Adrenal gland (tissue), 12 donors: ENCODE results near the gene CCPG1. TPM values are rescaled to one million over a fixed set of nuclear protein-coding genes. Genes with fewer than 3 reads are reported as not detected.

Experiments used
- DNase-seq, 7 donors: peaks; one replicate each; pipeline ENCODE4 v3.0.0-alpha.2; 2019 to 2020
- H3K27ac ChIP-seq, 5 donors: fragments of 200-600 bp; sonication (generic) in 4 of 5; 1 replicate in 3 of 5; 2 replicates in 2 of 5; pipeline versions ENCODE4 v1.5.1 to v1.8.0; 2016 to 2020; ENCODE audit warnings: mild to moderate bottlenecking in 1 of 5
- H3K27me3 ChIP-seq: fragments of 200-600 bp; 2 replicates; pipeline ENCODE4 v1.8.0; 2021
- H3K36me3 ChIP-seq, 2 donors: fragments of 200-600 bp; replicated peaks in 1 of 2; 1 replicate in 1 of 2; 2 replicates in 1 of 2; pipeline versions ENCODE4 v1.5.1 to v1.8.0; 2018 to 2022
- H3K4me1 ChIP-seq, 2 donors: fragments of 200-600 bp; replicated peaks in 1 of 2; 1 replicate in 1 of 2; 2 replicates in 1 of 2; pipeline versions ENCODE4 v1.5.1 to v1.8.0; 2018 to 2021
- H3K4me3 ChIP-seq, 4 donors: fragments of 200-600 bp; sonication (generic) in 3 of 4; one replicate each; pipeline ENCODE4 v1.5.1; 2016 to 2018
- H3K9me3 ChIP-seq, 3 donors: fragments of 200-600 bp; sonication (generic) in 1 of 3; replicated peaks in 1 of 3; 1 replicate in 2 of 3; 2 replicates in 1 of 3; pipeline versions ENCODE4 v1.5.1 to v1.8.0; 2016 to 2021
- POLR2A ChIP-seq, 2 donors: fragments of 450-650 bp; IDR thresholded peaks; one replicate each; pipeline ENCODE4 v1.6.1; 2017; ENCODE audit warnings: antibody characterized with exemption in 2 of 2, mild to moderate bottlenecking in 2 of 2, moderate library complexity in 1 of 2
- WGBS, 4 donors: extraction: QIAGEN DNeasy Blood & Tissue Kit in 2 of 4; methylation state at CpG; one replicate each; pipeline versions ENCODE4 v1.1.5 to v1.1.7; 2013 to 2017; 5-methylcytosine and 5-hydroxymethylcytosine counted together
- intact Hi-C, 2 donors: fragments of 100-400 bp; cut with DNase I; formaldehyde crosslinking; loops; one replicate each; pipeline versions ENCODE4 v1.14.1 to v1.15.0; 2022 to 2023
- polyA plus RNA-seq, 3 donors: library from polyadenylated mRNA; stranded (reverse); fragments of 200-250 nt in 2 of 3; fragments of 350-450 nt in 1 of 3; fragmentation: Illumina TruSeq in 1 of 3; extraction: RNeasy Lipid Tissue Mini Kit (QIAGEN cat#74804) in 1 of 3; gene quantifications; one replicate each; pipeline ENCODE4 v1.2.3, GENCODE V29; 2013 to 2014
- total RNA-seq, 9 donors: library from RNA; depleted of rRNA in 4 of 9; stranded (reverse); fragments of >200 nt in 4 of 9; fragments of 120-200 nt in 1 of 9; fragmentation: NEBNext Ultra II Directional in 1 of 9; extraction: Animal tissue kit (Norgen Biotek cat#: 25700) in 1 of 9; gene quantifications; one replicate each; pipeline versions ENCODE4 v1.1.0 to v1.2.4, GENCODE V29; 2013 to 2023
- TF ChIP-seq, protein P1 (sequence below), 6 experiments: fragments of 450-650 bp in 4 of 6; fragments of 200-600 bp in 2 of 6; sonication (generic) in 1 of 6; IDR thresholded peaks; 1 replicate in 5 of 6; 2 replicates in 1 of 6; pipeline versions ENCODE4 v1.5.1 to v1.8.0; 2016 to 2021; ENCODE audit warnings: antibody characterized with exemption in 6 of 6, mild to moderate bottlenecking in 2 of 6, moderate library complexity in 1 of 6
- donor health status: healthy with polysubstance abuse.
- donor health status: Bipolar disorder and iron deficiency.
- donor health status: DM: yes; HTN: yes; CAD: no.
- donor health status: DM: no; HTN: no; CAD: no.
- donor health status: DM: no; HTN: no; CAD: no.
- donor health status: DM: yes; HTN: yes; CAD: no.

Gene CCPG1
- total and polyA plus RNA-seq, 12 donors = 19.5 to 102 (median 66.3) TPM

DNA sequence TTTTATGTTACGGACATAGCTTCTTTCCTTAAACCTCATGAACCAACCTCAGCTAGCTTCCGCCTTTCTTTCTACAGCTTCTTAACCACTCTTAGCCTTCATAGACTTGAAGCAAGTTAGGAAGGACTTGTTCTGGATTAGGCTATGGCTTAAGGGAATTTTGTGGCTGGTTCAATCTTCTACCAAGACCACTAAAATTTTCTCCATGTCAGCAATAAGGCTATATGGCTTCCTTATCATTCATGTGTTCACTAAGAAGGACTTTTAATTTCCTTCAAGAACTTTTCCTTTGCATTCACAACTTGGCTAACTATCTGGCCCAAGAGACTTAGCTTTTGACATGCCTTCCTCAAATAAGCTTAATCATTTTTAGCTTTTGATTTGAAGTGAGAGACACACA, 24.5 kb downstream of the CCPG1 start:
- TF ChIP-seq, protein P1, sequence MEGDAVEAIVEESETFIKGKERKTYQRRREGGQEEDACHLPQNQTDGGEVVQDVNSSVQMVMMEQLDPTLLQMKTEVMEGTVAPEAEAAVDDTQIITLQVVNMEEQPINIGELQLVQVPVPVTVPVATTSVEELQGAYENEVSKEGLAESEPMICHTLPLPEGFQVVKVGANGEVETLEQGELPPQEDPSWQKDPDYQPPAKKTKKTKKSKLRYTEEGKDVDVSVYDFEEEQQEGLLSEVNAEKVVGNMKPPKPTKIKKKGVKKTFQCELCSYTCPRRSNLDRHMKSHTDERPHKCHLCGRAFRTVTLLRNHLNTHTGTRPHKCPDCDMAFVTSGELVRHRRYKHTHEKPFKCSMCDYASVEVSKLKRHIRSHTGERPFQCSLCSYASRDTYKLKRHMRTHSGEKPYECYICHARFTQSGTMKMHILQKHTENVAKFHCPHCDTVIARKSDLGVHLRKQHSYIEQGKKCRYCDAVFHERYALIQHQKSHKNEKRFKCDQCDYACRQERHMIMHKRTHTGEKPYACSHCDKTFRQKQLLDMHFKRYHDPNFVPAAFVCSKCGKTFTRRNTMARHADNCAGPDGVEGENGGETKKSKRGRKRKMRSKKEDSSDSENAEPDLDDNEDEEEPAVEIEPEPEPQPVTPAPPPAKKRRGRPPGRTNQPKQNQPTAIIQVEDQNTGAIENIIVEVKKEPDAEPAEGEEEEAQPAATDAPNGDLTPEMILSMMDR (IDR thresholded peaks at IDR 0.05) = no peak
- TF ChIP-seq POLR2A (IDR thresholded peaks at IDR 0.05) = no peak
- Histone ChIP-seq H3K4me3 (no peak overlapping the region), H3K4me1 (no peaks in the 10 kb centered on the region), H3K27ac (no peak overlapping the region), H3K27me3 (no peaks in the 10 kb centered on the region), H3K9me3 (no peaks in the 10 kb centered on the region), H3K36me3 (peaks cover 0 to 20% of the 10 kb centered on the region in 2 donors)
- WGBS, 4 donors = 98 to 100% (median 100%) methylated on average over 2 of the region's 2 CpGs
- intact Hi-C loops = no loop called here
- DNase-seq = no peak

DNA sequence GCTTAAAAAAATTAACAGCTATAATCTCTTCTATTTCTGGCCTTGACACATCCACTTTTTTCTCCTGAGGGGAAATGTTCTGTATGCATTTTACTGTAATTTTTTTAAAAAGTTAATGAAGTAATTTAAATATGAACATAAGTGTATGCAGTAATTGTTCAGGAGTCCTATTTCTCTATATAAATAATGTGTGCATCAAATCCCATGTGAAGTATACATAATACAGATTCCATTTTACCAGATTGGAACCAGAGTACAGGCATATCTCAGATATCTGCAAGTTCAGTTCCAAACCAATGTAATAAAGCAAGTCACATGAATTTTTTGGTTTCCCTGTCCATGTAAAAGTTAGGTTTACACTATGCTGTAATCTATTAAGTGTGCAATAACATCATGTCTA, 26.6 kb downstream of the CCPG1 start:
- no peak for DNase-seq
- no peak overlapping the region for H3K4me3 ChIP-seq
- intact Hi-C loops = no loop called here
- TF ChIP-seq, protein P1 (IDR thresholded peaks at IDR 0.05) = no peak
- TF ChIP-seq POLR2A (IDR thresholded peaks at IDR 0.05) = no peak
- H3K27ac ChIP-seq = no peak overlapping the region
- H3K9me3 ChIP-seq = no peaks in the 10 kb centered on the region
- no peaks in the 10 kb centered on the region for H3K27me3 ChIP-seq
- H3K4me1 ChIP-seq = no peaks in the 10 kb centered on the region
- peaks cover 0 to 30% of the 10 kb centered on the region in 2 donors for H3K36me3 ChIP-seq

DNA sequence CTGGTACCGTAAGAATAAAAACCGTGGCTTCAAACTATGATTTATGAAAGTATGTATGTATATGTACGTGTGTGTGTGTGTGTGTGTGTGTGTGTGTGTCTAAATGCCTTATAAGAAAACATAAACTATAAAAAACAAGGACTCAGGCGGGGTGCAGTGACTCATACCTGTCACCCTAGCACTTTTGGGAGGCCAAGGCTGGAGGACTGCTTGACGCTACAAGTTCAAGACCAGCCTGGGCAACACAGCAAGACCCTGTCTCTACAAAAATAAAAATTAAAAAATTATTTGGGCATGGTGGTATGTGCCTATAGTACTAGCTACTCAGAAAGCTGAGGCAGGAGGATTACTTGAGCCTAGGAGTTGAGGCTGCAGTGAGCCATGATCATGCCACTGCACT, 29.1 kb downstream of the CCPG1 start:
- Histone ChIP-seq H3K9me3 (no peaks in the 10 kb centered on the region), H3K27ac (no peak overlapping the region), H3K4me1 (no peaks in the 10 kb centered on the region), H3K4me3 (no peak overlapping the region), H3K27me3 (no peaks in the 10 kb centered on the region), H3K36me3 (peaks cover 0 to 31% of the 10 kb centered on the region in 2 donors)
- TF ChIP-seq, protein P1 (IDR thresholded peaks at IDR 0.05) = no peak
- TF ChIP-seq POLR2A (IDR thresholded peaks at IDR 0.05) = no peak
- 82 to 89% (median 85%) methylated on average over 5 of the region's 5 CpGs for WGBS, 4 donors
- intact Hi-C loops = no loop called here
- no peak for DNase-seq

DNA sequence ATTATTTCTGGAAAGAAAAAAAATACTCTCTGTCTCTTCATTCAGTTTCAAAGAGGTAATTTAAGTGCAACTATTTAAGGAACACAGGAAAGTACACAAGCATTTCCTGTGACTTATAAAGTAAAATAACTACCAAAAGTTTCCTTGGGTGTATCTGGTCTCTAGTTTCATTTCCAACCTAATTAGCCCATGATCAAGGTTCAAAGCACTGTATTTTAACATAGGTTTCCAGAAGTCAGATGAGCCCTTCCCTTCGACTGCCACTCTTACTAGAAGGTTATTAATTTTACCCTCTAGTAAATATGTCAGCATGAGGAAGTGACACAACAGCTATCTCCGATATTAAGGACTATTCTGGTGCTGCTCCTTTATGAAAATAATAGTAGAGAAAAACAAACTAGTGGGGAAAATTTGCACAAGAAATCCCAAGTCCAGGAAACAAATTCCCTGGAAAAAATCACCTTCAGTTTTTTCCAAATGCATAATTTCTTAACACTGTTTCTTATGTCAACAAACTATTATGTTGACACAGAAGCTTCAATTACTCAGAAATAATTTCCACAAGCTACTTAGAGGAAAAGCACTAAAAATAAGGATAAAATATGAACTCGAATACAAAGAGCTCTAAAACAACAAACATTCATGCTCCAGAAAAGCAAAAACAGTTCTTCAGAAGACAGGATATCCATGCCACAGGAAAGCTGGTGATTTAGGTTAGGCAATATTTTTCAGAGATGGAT, 35.3 kb downstream of the CCPG1 start:
- 45 to 55% (median 51%) methylated on average over 3 of the region's 3 CpGs for WGBS, 4 donors
- H3K36me3 ChIP-seq = peaks cover 0 to 22% of the 10 kb centered on the region in 2 donors

More for the DNA sequence above, 35.3 kb downstream of the CCPG1 start:
- peaks cover 0 to 7% of the 10 kb centered on the region in 2 donors for H3K4me1 ChIP-seq
- H3K27me3 ChIP-seq = no peaks in the 10 kb centered on the region
- no peaks in the 10 kb centered on the region for H3K9me3 ChIP-seq
- TF ChIP-seq POLR2A (IDR thresholded peaks at IDR 0.05) = no peak
- TF ChIP-seq, protein P1 (IDR thresholded peaks at IDR 0.05) = no peak
- H3K4me3 ChIP-seq = no peak overlapping the region
- H3K27ac ChIP-seq = no peak overlapping the region
- no peak for DNase-seq
- intact Hi-C loops = no loop called here
